Epidermal melanocyte (primary cell): ENCODE data around the gene MUC5AC.

Experiments
- DNase-seq: peaks from one replicate; pipeline ENCODE4 v3.0.0; 2011; ENCODE audit warnings: low spot score; ENCODE audit not compliant: insufficient read length

The MUC5AC gene

DNA sequence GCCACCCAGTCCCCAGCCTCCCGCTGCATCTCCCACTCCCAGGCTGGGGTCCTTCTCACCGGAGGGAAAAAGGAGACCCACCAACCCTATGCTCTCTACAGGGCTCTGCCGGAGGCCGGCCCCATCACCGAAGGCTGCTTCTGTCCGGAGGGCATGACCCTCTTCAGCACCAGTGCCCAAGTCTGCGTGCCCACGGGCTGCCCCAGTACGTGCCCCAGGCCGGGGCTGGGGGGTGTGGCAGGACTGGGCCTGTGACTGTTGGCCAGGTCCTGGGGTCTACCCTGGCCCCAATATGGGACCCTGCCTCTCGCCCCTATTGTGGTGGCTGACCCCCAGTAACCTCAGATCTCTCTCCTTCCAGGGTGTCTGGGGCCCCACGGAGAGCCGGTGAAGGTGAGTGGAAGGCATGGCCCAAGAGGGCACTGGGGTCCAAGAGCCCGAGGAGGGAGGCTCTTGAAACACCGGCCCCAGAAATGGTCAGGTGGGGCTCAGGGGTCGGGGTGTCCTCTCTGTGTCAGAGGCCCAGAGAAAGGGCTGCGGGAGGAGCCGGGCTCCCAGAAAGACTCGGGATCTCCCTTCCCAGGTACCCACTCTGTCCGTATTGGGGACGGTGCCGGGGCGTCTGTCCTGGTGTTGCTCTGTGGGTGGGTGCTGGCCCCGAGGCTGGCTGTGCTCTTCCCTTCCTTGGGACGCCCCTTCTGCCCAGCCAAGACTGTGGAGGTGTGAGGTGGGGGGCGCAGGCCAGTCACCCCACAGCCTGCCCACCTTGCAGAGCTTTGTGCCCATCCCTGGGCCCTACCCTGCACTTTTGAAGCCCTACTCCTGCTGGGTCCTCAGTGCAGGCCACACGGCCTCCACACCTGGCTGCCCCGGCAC, 39.0 kb downstream of the MUC5AC start:
- DNase-seq: no peak

DNA sequence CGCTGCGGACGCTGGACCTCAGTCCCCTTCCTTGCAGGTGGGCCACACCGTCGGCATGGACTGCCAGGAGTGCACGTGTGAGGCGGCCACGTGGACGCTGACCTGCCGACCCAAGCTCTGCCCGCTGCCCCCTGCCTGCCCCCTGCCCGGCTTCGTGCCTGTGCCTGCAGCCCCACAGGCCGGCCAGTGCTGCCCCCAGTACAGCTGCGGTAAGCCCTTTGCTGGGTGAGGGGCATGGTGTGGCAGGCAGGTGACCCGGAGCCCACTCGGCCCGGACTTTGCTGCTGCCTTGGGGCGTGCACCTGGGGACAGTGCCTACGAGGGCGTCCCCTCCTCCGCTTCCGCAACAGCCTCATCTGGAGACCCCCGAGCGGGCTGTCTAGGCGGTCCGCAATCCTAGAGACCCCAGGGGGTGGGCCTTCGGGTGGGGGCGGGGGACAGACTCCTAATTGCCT, 39.7 kb downstream of the MUC5AC start:
- no peak for DNase-seq

DNA sequence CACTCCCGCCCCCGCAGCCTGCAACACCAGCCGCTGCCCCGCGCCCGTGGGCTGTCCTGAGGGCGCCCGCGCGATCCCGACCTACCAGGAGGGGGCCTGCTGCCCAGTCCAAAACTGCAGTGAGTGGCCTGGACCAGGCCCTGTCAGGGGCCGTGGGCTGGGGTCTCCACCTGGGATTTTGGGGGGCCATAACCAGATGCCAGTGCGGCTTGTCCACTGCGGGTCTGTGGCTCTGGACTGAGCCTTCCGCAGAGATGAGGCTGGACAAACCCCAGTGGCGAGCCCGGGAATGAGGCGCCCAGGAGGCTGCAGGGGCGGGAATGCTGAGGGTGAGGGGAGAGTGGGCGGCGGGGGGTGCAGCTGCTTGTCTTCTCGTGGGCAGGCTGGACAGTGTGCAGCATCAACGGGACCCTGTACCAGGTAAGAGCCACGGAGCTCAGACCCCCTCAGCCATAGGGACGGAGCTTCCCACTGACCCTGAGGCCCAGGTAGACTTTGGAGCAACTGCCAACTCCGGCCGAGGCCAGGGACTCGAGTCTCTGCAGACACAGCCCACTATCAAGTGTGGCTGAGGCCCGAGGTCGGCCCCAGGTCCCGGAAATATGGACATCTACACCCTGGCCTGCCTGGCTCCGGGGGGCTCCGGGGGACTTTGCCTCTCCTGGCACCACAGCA, 40.3 kb downstream of the MUC5AC start:
- DNase-seq: no peak

GRCh38 chr11:1198561-1199240, 40.9 kb downstream of the MUC5AC start:
- DNase-seq: no peak

DNA sequence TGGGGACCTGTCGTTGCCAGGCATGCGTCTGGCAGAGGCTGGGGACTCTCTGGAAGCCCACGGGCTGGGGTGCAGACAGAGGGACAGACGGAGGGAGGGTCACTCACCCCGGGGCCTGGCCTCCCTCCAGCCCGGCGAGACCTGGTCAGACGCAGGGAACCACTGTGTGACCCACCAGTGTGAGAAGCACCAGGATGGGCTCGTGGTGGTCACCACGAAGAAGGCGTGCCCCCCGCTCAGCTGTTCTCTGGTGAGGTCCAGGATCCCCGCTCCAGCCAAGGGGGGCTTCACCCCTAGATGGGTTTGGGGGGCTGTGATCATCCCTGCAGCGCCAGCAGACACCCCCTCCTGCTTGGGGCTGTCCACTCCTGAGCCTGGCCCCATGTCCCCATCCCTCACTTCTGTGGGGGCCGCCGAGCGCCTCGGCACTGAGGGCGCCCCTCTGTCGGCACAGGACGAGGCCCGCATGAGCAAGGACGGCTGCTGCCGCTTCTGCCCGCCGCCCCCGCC, 41.5 kb downstream of the MUC5AC start:
- no peak for DNase-seq

DNA sequence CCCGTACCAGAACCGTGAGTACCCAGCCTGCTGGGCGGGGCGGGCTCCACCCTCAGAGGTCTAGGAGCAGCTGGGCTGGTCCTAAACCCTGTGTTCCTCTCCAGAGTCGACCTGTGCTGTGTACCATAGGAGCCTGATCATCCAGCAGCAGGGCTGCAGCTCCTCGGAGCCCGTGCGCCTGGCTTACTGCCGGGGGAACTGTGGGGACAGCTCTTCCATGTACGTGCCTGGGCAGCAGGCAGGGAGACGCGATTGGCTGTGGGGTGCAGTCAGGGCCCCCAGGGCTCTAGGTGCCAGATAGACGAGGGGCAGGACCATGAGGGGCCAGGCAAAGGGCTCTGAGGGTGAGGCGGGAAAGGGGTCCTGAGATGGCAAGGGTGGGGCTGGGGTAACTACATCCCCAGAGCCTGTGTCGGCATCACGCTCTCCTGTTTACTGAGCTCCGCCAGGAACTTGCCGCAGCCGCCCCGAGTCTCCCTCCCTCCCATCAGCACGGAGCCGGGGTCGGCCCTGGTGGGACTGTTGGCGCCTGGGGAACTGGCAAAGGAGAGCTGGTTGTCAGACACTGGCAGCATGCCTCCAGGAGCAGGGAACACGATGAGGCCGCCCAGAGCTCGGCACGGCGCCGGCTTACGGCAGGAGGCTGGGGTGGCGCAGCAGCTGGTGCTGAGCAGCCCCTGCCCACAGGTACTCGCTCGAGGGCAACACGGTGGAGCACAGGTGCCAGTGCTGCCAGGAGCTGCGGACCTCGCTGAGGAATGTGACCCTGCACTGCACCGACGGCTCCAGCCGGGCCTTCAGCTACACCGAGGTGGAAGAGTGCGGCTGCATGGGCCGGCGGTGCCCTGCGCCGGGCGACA, 42.2 kb downstream of the MUC5AC start:
- no peak for DNase-seq

DNA sequence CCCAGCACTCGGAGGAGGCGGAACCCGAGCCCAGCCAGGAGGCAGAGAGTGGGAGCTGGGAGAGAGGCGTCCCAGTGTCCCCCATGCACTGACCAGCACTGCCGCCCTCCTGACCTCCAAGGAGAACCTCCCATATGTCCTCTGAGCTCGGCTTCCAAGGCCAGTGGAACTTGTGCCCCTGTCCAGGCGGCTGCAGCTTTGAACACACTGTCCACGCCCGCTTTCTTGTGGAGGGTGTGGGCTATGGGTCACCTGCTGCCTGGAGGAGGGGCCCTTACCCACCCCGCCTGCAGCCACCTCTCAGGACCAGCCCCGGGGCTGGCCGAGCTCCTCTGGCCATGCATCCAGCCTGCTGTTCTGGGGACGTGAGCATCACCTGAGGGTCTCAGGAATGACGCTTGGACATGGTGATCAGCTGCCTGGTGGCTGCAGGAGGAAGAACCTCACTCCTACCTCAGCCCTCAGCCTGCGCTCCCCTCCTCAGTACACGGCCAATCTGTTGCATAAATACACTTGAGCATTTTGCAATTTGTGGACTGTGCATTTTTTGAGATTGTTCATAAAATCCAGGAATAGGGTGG, 42.9 kb downstream of the MUC5AC start:
- DNase-seq: no peak

DNA sequence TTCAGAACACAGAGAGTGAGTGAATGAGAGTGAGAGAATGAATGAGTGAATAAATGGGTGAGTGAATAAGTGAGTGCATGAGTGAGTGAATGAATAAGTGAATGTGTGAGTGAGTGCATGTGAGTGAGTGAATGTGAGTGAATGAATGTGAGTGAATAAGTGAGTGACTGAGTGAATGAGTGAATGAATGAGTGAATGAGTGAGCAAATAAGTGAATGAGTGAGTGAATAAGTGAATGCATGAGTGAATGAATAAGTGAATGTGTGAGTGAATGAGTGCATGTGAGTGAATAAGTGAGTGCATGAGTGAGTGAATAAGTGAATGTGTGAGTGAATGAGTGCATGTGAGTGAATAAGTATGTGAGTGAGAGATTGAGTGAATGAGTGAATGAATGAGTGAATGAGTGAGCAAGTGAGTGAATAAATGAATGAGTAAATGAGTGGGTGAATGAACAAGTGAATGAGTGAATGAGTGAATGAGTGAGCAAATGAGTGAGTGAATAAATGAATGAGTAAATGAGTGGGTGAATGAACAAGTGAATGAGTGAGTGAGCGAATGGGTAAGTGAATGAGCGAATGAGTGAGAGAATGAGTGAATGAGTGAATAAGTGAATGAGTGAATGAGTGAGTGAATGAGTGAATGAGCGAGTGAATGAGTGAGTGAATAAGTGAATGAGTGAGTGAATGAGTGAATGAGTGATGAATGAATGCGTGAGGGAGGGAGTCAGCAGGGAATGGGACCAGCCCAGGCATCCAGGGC, 43.8 kb downstream of the MUC5AC start:
- no peak for DNase-seq

- DNase-seq: no peak
Measured at GRCh38 chr11:1202154-1202775, 44.5 kb downstream of the MUC5AC start.

DNA sequence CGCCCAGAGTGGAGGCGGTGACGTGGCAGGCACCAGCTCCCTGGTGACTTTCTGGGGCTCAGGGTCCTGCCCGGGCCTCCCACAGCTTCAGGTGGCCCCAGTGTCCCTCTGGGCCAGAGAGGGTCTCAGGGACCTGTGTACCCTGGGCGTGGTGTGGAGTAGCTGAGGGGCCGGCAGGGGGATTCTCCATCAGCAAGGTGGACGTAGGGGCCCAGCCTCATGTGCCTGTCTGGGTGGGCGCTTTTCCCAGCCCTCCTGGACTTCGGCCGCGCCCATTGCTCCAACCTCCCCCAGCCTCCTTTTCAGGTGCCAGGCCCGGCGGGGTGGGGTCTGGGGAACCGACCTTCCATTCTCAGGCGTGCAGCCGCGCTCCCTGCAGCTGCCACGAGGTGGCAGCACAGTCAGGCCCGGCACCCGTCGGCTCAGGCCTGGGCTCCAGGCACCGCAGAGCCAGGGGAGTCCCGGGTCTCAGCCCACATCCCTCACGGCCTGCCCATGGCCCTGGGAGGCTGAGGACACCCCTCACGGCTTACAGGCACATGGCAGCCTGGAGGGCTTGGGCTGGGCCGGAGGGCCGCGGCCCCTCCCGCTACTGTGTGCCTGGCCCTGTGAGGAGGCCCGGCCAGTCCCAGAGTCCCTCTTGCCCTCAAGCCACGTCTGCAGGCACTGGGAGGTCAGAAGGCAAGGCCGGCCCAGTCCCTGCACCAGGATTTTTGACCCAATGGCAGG, 45.2 kb downstream of the MUC5AC start:
- DNase-seq: peak; percentile 54

GRCh38 chr11:1203505-1204271, 45.9 kb downstream of the MUC5AC start:
- no peak for DNase-seq

- DNase-seq: no peak
Measured at GRCh38 chr11:1204381-1205101, 46.8 kb downstream of the MUC5AC start.

DNA sequence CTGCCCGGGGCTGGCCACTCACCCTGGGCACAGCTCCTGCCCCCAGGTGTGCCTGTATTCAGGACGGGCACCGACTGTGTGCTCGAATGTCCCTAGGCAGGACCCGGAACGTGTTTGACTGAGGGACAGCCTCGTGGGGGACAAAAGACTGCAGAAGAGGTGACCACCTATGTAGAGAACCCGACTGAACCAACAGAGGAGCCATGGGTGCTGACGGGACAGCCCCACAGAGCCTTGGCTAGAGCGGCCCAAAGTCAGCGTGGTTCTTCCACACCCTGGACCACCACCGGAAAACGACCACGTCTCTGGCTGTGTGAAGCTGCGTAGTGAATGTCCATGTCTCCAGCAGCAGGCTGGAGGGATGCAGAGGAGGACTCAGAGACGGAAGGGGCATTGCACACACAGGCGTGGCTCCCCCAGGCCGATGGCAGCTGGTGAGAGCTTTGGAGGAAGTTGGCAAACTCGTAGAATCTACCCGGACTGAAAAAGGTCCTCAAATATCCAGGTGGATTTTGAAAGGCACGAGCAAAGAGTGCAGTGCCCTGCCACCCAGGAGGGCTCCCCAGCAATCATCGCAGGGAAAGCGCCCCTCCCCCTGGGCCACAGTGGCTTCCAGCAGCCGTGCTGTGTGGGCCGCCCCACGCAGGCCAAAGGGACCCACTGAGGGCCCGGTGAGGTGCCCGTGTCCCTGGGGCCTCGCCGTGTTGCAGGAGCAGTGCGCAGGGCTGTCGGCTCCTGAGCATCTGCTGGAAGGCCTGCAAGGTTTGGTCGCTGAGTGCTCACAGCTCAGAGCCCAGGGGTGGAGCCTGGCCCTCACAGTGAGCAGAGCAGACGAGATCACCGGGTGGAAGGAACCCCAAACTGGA, 47.6 kb downstream of the MUC5AC start:
- DNase-seq: no peak

GRCh38 chr11:1205987-1206331, 48.2 kb downstream of the MUC5AC start:
- DNase-seq: no peak

DNA sequence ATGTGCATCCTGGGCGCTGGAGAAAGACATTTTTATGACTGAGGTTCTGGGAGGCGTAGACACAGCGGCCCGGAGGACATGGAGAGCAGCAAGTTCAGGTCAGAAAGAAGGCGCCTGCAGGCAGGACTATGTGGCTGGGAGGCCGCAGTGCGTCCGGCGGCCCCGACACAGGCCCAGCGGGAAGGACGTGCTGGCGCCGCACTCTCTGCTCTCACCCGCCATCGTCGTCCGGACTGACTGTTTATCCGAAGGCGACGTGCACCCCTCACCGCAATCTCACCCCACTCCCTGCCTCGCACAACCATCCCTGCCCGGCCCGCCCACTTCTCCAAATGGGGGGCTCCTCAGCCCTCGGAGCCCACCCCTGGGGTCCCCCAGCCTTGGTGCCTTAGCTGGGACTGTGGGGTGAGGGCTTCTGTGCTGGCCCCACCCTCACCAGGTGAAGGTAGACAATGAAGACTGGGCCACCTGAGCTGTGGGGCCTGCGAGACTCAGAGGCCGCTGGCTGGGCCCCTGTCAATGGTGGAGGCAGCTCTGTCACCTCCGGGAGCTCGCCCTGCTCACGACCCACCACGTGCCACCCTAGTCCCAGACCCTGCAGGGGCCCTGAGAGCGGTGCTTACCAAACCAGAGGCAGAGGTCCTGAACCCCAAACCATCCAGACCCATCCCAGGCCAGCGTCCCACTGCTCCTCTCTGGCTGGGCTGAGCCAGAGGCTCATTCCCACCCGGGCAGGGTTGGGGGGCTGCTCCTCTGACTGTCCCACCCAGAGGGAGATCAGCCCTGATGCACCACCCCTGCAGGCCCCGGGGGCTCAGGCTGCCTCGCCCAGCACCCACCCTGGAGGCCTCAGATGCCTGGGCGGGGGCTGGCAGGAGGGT, 48.9 kb downstream of the MUC5AC start:
- no peak for DNase-seq
